ENCODE results near the gene KRTAP5-8.

DNA sequence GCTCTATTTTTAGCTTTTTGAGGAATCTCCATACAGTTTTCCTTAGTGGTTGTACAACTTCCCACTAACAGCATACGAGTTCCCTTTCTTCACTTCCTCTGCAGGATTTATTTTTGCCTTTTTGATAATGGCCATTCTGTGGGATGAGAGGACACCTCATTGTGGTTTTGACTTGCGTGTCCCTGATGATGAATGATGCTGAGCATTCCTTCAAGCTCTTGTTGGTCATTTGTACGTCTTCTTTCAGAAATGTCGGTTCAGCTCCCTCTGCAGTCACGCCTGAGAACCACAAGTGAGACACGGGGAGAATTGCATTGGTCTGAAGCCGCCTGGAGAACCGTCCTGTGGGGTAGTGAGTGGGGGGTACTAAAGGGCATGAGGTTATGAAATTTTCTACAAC, 25.6 kb downstream of the KRTAP5-8 start:
- TF ChIP-seq, protein P1, sequence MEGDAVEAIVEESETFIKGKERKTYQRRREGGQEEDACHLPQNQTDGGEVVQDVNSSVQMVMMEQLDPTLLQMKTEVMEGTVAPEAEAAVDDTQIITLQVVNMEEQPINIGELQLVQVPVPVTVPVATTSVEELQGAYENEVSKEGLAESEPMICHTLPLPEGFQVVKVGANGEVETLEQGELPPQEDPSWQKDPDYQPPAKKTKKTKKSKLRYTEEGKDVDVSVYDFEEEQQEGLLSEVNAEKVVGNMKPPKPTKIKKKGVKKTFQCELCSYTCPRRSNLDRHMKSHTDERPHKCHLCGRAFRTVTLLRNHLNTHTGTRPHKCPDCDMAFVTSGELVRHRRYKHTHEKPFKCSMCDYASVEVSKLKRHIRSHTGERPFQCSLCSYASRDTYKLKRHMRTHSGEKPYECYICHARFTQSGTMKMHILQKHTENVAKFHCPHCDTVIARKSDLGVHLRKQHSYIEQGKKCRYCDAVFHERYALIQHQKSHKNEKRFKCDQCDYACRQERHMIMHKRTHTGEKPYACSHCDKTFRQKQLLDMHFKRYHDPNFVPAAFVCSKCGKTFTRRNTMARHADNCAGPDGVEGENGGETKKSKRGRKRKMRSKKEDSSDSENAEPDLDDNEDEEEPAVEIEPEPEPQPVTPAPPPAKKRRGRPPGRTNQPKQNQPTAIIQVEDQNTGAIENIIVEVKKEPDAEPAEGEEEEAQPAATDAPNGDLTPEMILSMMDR (IDR thresholded peaks at IDR 0.05): peak in 4 of 6 experiments; percentile 18 to 29 (median 24)
- no peak for TF ChIP-seq POLR2A (IDR thresholded peaks at IDR 0.05)

Data from adrenal gland (tissue), 5 donors.